B cell (primary cell): ENCODE data around the gene GNAS. TPM values are rescaled to one million over a fixed set of nuclear protein-coding genes. Genes with fewer than 3 reads are reported as not detected.
A peak's percentile ranks its signal among the peaks of the same experiment; 100 is the strongest.

ENCODE experiments used
- ATAC-seq: fragments of 200-7000 bp; cut with Tn5 transposase; one replicate; pipeline ENCODE4 v1.10.0; 2021; ENCODE audit warnings: low read depth, mild to moderate bottlenecking, moderate number of reproducible peaks, moderate library complexity
- CTCF ChIA-PET: fragments of 350-600 bp; sonication (Branson Sonifier 250); formaldehyde crosslinking; loops from one replicate; lab custom pipeline; 2021; ENCODE audit warnings: antibody characterized with exemption, inconsistent platforms; lab: Charles Lee
- POLR2A ChIA-PET: fragments of 350-600 bp; sonication (Branson Sonifier 250); formaldehyde crosslinking; loops from one replicate; lab custom pipeline; 2021; ENCODE audit warnings: antibody characterized with exemption; lab: Charles Lee
- DNase-seq: peaks from one replicate; pipeline ENCODE4 v3.0.0; 2013
- H2AFZ ChIP-seq: 2 replicates; pipeline ENCODE4 v1.6.1; 2012; ENCODE audit warnings: mild to moderate bottlenecking, low read depth, low read length; ENCODE audit not compliant: insufficient read depth, poor library complexity, severe bottlenecking
- H3K27ac ChIP-seq, 2 donors: 1 replicate in 1 of 2; 2 replicates in 1 of 2; pipeline ENCODE4 v1.5.1; 2012 to 2013; ENCODE audit warnings: low read length in 2 of 2, mild to moderate bottlenecking in 2 of 2, moderate library complexity in 1 of 2
- H3K27me3 ChIP-seq, 4 experiments: fragments of 200-600 bp in 1 of 4; sonication (generic) in 1 of 4; replicated peaks in 1 of 4; 1 replicate in 2 of 4; 2 replicates in 2 of 4; pipeline versions ENCODE4 v1.6.1 to v1.7.0; 2013 to 2016; ENCODE audit warnings: low read length in 3 of 4, mild to moderate bottlenecking in 2 of 4, mixed read lengths in 1 of 4, moderate library complexity in 1 of 4; ENCODE audit not compliant: insufficient read depth in 4 of 4, control insufficient read depth in 3 of 4; ENCODE audit errors: control extremely low read depth in 1 of 4
- H3K36me3 ChIP-seq, 2 experiments: replicated peaks in 1 of 2; 1 replicate in 1 of 2; 2 replicates in 1 of 2; pipeline versions ENCODE4 v1.6.1 to v1.7.1; 2013; ENCODE audit warnings: low read length in 1 of 2; ENCODE audit not compliant: insufficient read depth in 2 of 2, control insufficient read depth in 1 of 2; ENCODE audit errors: control extremely low read depth in 1 of 2, extremely low read depth in 1 of 2
- H3K4me1 ChIP-seq, 2 donors: fragments of 200-600 bp in 1 of 2; sonication (generic) in 1 of 2; 1 replicate in 1 of 2; 2 replicates in 1 of 2; pipeline versions ENCODE4 v1.5.1 to v1.6.1; 2013 to 2017; ENCODE audit warnings: low read length in 2 of 2; ENCODE audit not compliant: control insufficient read depth in 2 of 2, insufficient read depth in 2 of 2
- H3K4me2 ChIP-seq: replicated peaks from 2 replicates; pipeline ENCODE3; 2012; ENCODE audit warnings: mild to moderate bottlenecking, low read depth, low read length; ENCODE audit not compliant: poor library complexity, severe bottlenecking
- H3K4me3 ChIP-seq, 5 experiments: fragments of 200-600 bp in 1 of 5; sonication (generic) in 1 of 5; 1 replicate in 3 of 5; 2 replicates in 2 of 5; pipeline versions ENCODE4 v1.5.1 to v1.7.0; 2011 to 2016; ENCODE audit warnings: low read length in 4 of 5, mild to moderate bottlenecking in 4 of 5, low read depth in 2 of 5, control low read depth in 1 of 5, moderate library complexity in 1 of 5; ENCODE audit not compliant: insufficient read depth in 1 of 5; ENCODE audit errors: control extremely low read depth in 1 of 5, extremely low read depth in 1 of 5
- H3K79me2 ChIP-seq: fragments of 200-600 bp; sonication (generic); one replicate; pipeline ENCODE4 v1.6.0; 2016; ENCODE audit warnings: low read length; ENCODE audit not compliant: control insufficient read depth, insufficient read depth
- H3K9ac ChIP-seq: fragments of 200-600 bp; sonication (generic); 2 replicates; pipeline ENCODE4 v1.6.1; 2017; ENCODE audit warnings: mild to moderate bottlenecking, low read length, moderate library complexity
- H3K9me3 ChIP-seq, 3 donors: one replicate each; pipeline versions ENCODE4 v1.6.1 to v1.7.1; 2013; ENCODE audit warnings: low read length in 2 of 3; ENCODE audit not compliant: control insufficient read depth in 2 of 3, insufficient read depth in 1 of 3; ENCODE audit errors: control extremely low read depth in 1 of 3
- H4K20me1 ChIP-seq: 2 replicates; pipeline ENCODE4 v1.6.0; 2012; ENCODE audit warnings: mild to moderate bottlenecking, low read length; ENCODE audit not compliant: insufficient read depth, control insufficient read depth, poor library complexity, severe bottlenecking
- H3K27ac Mint-ChIP-seq: one replicate; pipeline ENCODE4 v1.8.0; 2021; ENCODE audit warnings: mixed read lengths
- H3K27me3 Mint-ChIP-seq: one replicate; pipeline ENCODE4 v1.8.0; 2021; ENCODE audit warnings: mixed read lengths
- H3K4me1 Mint-ChIP-seq: one replicate; pipeline ENCODE4 v1.8.0; 2021; ENCODE audit warnings: mixed read lengths
- H3K4me3 Mint-ChIP-seq: one replicate; pipeline ENCODE4 v1.8.0; 2021; ENCODE audit warnings: mixed read lengths
- H3K9me3 Mint-ChIP-seq: one replicate; pipeline ENCODE4 v1.8.0; 2022; ENCODE audit warnings: mixed read lengths; ENCODE audit not compliant: insufficient read depth
- EZH2 ChIP-seq: IDR thresholded peaks from 2 replicates; pipeline ENCODE4 v1.6.1; 2012; ENCODE audit warnings: borderline replicate concordance, low read depth, mild to moderate bottlenecking, moderate library complexity, low read length; ENCODE audit not compliant: insufficient read depth, poor library complexity, severe bottlenecking
- WGBS: methylation state at CpG from one replicate; pipeline ENCODE4 v1.1.5; 2013; ENCODE audit warnings: missing lambda C conversion rate; ENCODE audit not compliant: insufficient coverage; 5-methylcytosine and 5-hydroxymethylcytosine counted together
- intact Hi-C: fragments of 100-400 bp; cut with micrococcal nuclease; formaldehyde crosslinking; loops from one replicate; pipeline ENCODE4 v1.10.0; 2022
- polyA plus RNA-seq: library from polyadenylated mRNA; depleted of rRNA; stranded (reverse); fragments of >200 nt; gene quantifications from 2 replicates; pipeline ENCODE4 v1.2.3, GENCODE V29; 2012
- total RNA-seq, 2 donors: library from RNA; stranded (reverse); fragments of 120-200 nt in 1 of 2; gene quantifications; 1 replicate in 1 of 2; 2 replicates in 1 of 2; pipeline versions ENCODE4 v1.2.3 to v1.2.4, GENCODE V29; 2013 to 2022
- TF ChIP-seq, protein P1 (sequence below): fragments of 200-600 bp; IDR thresholded peaks from one replicate; pipeline ENCODE4 v1.8.0; 2022; ENCODE audit warnings: antibody characterized with exemption, mild to moderate bottlenecking

GNAS gene
- total and polyA plus RNA-seq, 2 donors (not counting 1 experiment from before 2014, with no cell fraction given), result 714 to 1,181 TPM

DNA sequence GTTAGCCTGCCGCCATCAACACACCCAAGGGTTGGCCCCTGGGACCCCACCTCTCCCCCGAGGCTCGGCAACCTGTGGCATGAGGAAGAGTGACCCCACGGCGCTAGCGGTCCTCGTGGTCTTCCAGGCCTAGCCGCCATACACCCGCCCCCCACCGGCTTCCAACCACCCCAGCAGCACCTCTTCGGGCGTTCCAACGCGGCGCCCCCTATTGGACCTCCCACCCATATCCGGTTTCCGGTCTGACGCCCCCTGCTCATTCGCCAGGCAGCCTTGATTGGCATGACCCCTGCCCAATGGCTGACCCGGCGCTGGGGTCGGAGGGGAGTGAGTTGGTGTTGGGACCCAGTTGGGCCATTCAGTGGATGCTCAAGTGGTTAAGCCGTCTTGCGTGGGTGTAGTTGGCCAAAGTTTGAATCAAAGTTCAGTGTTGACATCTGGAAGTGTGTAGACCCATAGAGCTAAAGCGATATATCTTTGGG, 1.8 kb upstream of the GNAS start, which contains the start of gene GNAS-AS1:
Gene GNAS-AS1, minus strand, starts transcription at position 210 of the 482 bp plus-strand sequence.
- Histone ChIP-seq H3K27me3 (peaks cover 0 to 66% (median 16%) of the 10 kb centered on the region in 4 experiments), H3K4me2 (peak within 1 kb of the TSS; percentile 78), H3K4me1 (peaks cover 35 to 51% of the 10 kb centered on the region in 2 donors), H3K36me3 (no peaks in the 10 kb centered on the region), H2AFZ (peak within 1 kb of the TSS; percentile 64), H4K20me1 (no peaks in the 10 kb centered on the region), H3K79me2 (no peaks in the 10 kb centered on the region), H3K9me3 (peaks cover 0 to 34% (median 0%) of the 10 kb centered on the region in 3 donors), H3K4me3 (peak within 1 kb of the TSS; percentile 31 to 58 (median 48)), H3K27ac (no peak within 1 kb of the TSS), H3K9ac (peak within 1 kb of the TSS; percentile 58)
- Mint-ChIP-seq H3K4me1 (peaks cover 36% of the 10 kb centered on the region), H3K27ac (no peak within 1 kb of the TSS), H3K9me3 (no peaks in the 10 kb centered on the region), H3K27me3 (peaks cover 42% of the 10 kb centered on the region), H3K4me3 (peak within 1 kb of the TSS; percentile 93)
- ChIA-PET POLR2A (no interaction called here), CTCF (interaction anchor here (0.9 kb wide), 1 partner anchor 198 kb away, joined by 4 read pairs; no protein-coding TSS in a partner anchor)
- DNase-seq, result peak; percentile 76
- 35% methylated on average over 25 of the region's 25 CpGs for WGBS
- peak; percentile 89 for ATAC-seq
- intact Hi-C loops, result loop anchor here (2.0 to 5.0 kb wide), 2 partner anchors 38 to 198 kb away; partner anchors contain the start of gene STX16
- no peak for TF ChIP-seq EZH2
- TF ChIP-seq, protein P1, sequence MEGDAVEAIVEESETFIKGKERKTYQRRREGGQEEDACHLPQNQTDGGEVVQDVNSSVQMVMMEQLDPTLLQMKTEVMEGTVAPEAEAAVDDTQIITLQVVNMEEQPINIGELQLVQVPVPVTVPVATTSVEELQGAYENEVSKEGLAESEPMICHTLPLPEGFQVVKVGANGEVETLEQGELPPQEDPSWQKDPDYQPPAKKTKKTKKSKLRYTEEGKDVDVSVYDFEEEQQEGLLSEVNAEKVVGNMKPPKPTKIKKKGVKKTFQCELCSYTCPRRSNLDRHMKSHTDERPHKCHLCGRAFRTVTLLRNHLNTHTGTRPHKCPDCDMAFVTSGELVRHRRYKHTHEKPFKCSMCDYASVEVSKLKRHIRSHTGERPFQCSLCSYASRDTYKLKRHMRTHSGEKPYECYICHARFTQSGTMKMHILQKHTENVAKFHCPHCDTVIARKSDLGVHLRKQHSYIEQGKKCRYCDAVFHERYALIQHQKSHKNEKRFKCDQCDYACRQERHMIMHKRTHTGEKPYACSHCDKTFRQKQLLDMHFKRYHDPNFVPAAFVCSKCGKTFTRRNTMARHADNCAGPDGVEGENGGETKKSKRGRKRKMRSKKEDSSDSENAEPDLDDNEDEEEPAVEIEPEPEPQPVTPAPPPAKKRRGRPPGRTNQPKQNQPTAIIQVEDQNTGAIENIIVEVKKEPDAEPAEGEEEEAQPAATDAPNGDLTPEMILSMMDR, result no peak
